ENCODE data around the gene XPO6.

GRCh38 chr16:28117168-28117565 lies 94.6 kb downstream of the XPO6 start:
- no peak for TF ChIP-seq CTCF (conservative IDR thresholded peaks at IDR 0.05; ENCODE audit: low read length)
- no peak for TF ChIP-seq EZH2phosphoT487 (IDR thresholded peaks at IDR 0.05; ENCODE audit: borderline replicate concordance)
